ENCODE results near the gene IQGAP3. TPM values are rescaled to one million over a fixed set of nuclear protein-coding genes. Genes with fewer than 3 reads are reported as not detected.
A peak's percentile ranks its signal among the peaks of the same experiment; 100 is the strongest.
"Not testable (repeated sequence)": the region's sequence is repeated elsewhere in the genome, so short reads cannot be mapped to it uniquely, and the experiment has no call there.

IQGAP3 gene
- total and polyA plus RNA-seq, 12 donors = 0.07 to 3.8 (median 0.23) TPM

DNA sequence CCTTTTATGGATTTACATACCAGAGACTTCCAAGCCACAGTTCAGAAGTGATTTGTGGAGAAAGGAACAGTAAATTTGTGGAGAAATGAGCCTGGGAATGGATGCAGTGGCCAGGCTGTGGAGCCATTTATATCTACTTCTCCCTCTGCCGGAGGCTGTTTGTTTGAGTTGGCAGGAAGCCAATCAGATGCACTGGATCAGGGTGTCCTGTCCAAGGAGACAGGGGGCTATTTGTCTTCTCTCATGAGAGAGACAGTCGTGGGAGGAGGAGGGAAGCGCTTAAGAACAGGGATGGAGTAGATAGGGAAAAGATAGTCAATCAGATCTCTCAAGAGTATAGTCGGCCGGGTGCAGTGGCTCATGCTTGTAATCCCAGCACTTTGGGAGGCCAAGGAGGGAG lies 44.1 kb upstream of the IQGAP3 start:
- Histone ChIP-seq H3K27me3 (peaks cover 0 to 38% (median 0%) of the 10 kb centered on the region in 7 donors), H3K4me1 (peaks cover 6 to 29% (median 20%) of the 10 kb centered on the region in 9 donors), H3K27ac (peak overlapping the region in 7 of 10 donors; percentile 33 to 69 (median 65)), H3K36me3 (no peaks in the 10 kb centered on the region), H3K4me3 (peak overlapping the region in 2 of 10 donors; percentile 2 to 9), H3K9me3 (no peaks in the 10 kb centered on the region)
- ATAC-seq (peak; percentile 69 to 93 (median 82)), DNase-seq (peak in 1 of 2 donors; percentile 76)
- intact Hi-C loops (cut with DNase I) = loop anchor here in 2 of 10 donors (5.0 to 10.0 kb wide), 2 partner anchors 34 to 162 kb away; no protein-coding TSS in a partner anchor
- 4 to 14% methylated on average over 5 of the region's 5 CpGs for WGBS, 2 donors
- TF ChIP-seq, protein P1, sequence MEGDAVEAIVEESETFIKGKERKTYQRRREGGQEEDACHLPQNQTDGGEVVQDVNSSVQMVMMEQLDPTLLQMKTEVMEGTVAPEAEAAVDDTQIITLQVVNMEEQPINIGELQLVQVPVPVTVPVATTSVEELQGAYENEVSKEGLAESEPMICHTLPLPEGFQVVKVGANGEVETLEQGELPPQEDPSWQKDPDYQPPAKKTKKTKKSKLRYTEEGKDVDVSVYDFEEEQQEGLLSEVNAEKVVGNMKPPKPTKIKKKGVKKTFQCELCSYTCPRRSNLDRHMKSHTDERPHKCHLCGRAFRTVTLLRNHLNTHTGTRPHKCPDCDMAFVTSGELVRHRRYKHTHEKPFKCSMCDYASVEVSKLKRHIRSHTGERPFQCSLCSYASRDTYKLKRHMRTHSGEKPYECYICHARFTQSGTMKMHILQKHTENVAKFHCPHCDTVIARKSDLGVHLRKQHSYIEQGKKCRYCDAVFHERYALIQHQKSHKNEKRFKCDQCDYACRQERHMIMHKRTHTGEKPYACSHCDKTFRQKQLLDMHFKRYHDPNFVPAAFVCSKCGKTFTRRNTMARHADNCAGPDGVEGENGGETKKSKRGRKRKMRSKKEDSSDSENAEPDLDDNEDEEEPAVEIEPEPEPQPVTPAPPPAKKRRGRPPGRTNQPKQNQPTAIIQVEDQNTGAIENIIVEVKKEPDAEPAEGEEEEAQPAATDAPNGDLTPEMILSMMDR (IDR thresholded peaks at IDR 0.05) = peak in 4 of 9 donors; percentile 13 to 43 (median 32)

DNA sequence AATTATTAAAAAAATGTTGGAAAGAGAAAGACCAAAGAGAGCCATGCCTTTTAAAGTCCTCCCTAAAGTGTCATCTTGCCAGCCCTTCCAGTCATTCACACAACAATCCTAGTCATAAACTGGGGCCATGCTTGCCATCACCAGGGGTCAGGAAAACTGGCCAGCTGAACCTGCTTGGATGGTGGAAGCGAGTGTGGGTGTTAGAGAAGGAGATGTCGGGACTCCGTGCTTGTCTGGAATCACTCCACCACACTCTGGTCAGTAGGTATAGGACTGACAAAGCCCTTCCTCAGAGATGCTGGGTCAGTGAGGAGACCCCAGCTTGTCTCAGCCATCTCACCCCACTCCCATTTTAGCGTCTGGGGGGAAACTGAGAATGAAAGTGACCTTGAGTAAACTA lies 43.6 kb upstream of the IQGAP3 start:
- H3K27ac ChIP-seq = peak overlapping the region in 9 of 10 donors; percentile 33 to 76 (median 65)
- no peaks in the 10 kb centered on the region for H3K36me3 ChIP-seq
- no peaks in the 10 kb centered on the region for H3K9me3 ChIP-seq
- peaks cover 6 to 29% (median 20%) of the 10 kb centered on the region in 9 donors for H3K4me1 ChIP-seq
- intact Hi-C loops (cut with DNase I) = loop anchor here in 2 of 10 donors (5.0 to 10.0 kb wide), 2 partner anchors 34 to 161 kb away; no protein-coding TSS in a partner anchor
- peaks cover 0 to 38% (median 0%) of the 10 kb centered on the region in 7 donors for H3K27me3 ChIP-seq
- 22 to 43% methylated on average over 4 of the region's 4 CpGs for WGBS, 2 donors
- TF ChIP-seq, protein P1 (IDR thresholded peaks at IDR 0.05) = no peak
- ATAC-seq (peak in 6 of 8 donors; percentile 11 to 32 (median 25)), DNase-seq (no peak)
- H3K4me3 ChIP-seq = peak overlapping the region in 2 of 10 donors; percentile 2 to 9

DNA sequence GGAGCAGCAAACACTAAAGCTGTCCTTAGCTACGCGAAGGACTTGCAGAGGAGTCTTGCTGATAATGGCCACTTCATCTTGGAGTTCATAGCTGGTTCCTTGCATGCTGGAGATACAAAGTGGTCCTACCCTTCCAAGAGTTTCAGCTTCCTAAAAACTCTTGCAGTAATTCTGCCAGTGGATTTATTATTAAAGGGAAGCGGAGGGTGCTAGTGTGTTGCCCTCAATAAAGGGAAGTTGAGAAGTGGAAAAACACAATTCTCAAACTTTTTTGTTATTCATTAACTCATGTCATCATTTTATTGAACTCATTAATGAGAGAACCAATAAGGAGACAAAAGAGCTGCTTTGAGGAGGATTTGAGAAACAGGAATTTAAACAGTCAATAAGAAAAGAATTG lies 40.3 kb upstream of the IQGAP3 start:
- Histone ChIP-seq H3K4me1 (peaks cover 6 to 37% (median 23%) of the 10 kb centered on the region in 9 donors), H3K9me3 (no peaks in the 10 kb centered on the region), H3K4me3 (no peak overlapping the region), H3K27me3 (peaks cover 0 to 35% (median 0%) of the 10 kb centered on the region in 7 donors), H3K27ac (no peak overlapping the region), H3K36me3 (no peaks in the 10 kb centered on the region)
- TF ChIP-seq, protein P1 (IDR thresholded peaks at IDR 0.05) = no peak
- no peak for DNase-seq
- intact Hi-C loops (cut with DNase I) = loop anchor here in 4 of 10 donors (5.0 to 10.0 kb wide), 4 partner anchors 35 to 230 kb away; partner anchors contain the start of gene TTC24 (in 1 of the 4)
- 58 to 59% methylated on average over 3 of the region's 3 CpGs for WGBS, 2 donors
- no peak for ATAC-seq

DNA sequence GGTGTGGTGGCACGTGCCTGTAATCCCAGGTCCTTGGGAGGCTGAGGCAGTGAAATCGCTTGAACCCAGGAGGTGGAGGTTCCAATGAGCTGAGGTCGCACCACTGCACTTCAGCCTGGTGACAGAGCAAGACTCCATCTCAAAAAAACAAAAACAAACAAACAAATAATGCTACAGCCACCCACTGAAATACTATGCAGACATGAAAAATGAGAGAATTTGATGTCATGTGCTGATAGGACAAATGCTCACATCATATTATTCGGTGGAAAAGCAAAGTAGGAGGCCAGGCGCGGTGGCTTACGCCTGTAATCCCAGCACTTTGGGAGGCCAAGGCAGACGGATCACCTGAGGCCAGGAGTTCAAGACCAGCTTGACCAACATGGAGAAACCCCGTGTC lies 37.7 kb upstream of the IQGAP3 start:
- intact Hi-C loops (cut with DNase I) = loop anchor here in 4 of 10 donors (5.0 to 10.0 kb wide), 4 partner anchors 33 to 228 kb away; partner anchors contain the start of gene TTC24 (in 1 of the 4)
- H3K27me3 ChIP-seq = peaks cover 0 to 22% (median 0%) of the 10 kb centered on the region in 7 donors
- ATAC-seq, DNase-seq, H3K36me3 ChIP-seq, H3K4me3 ChIP-seq, H3K9me3 ChIP-seq, H3K27ac ChIP-seq: not testable (repeated sequence)
- peaks cover 0 to 14% (median 6%) of the 10 kb centered on the region in 9 donors for H3K4me1 ChIP-seq
- 92 to 95% methylated on average over 9 of the region's 9 CpGs for WGBS, 2 donors

DNA sequence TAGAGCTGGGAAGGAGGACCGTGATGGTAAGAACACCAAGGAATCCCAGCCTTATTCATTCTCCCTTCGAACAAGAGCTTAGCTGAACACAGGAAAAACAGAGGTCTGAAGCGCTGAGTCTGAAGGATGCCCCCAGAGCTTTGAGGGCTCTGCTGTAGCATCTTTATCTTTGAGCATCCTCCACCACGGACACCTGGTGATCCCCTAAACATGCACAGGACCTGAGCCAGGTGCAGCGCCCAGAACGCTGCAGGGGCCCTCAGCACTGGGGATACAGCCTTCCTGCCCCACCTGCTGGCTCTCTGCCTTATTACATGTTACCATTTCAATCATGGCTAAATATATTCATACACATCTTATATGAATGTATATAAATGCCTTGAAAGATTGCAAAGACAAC lies 36.6 kb upstream of the IQGAP3 start:
- TF ChIP-seq, protein P1 (IDR thresholded peaks at IDR 0.05) = peak in 6 of 9 donors; percentile 19 to 48 (median 34)
- peaks cover 0 to 22% (median 0%) of the 10 kb centered on the region in 7 donors for H3K27me3 ChIP-seq
- H3K36me3 ChIP-seq = no peaks in the 10 kb centered on the region
- ATAC-seq (peak in 2 of 8 donors; percentile 23), DNase-seq (no peak)
- WGBS, 2 donors = 48 to 51% methylated on average over 6 of the region's 6 CpGs
- H3K27ac ChIP-seq = no peak overlapping the region
- no peaks in the 10 kb centered on the region for H3K9me3 ChIP-seq
- H3K4me3 ChIP-seq = no peak overlapping the region
- intact Hi-C loops (cut with DNase I) = loop anchor here in 9 of 10 donors (1.0 to 10.0 kb wide), 12 partner anchors 24 to 228 kb away; no protein-coding TSS in a partner anchor
- peaks cover 0 to 9% (median 0%) of the 10 kb centered on the region in 9 donors for H3K4me1 ChIP-seq
